ENCODE results near the gene SLC26A1.
A peak's percentile ranks its signal among the peaks of the same experiment; 100 is the strongest.

SLC26A1 gene

GRCh38 chr4:993111-994029, at the start of gene SLC26A1:
TSS of gene SLC26A1 (minus strand) at chr4:993404. CDS start at chr4:991703, 1,701 bp downstream.
- DNase-seq: no peak

- no peak for DNase-seq
Measured at GRCh38 chr4:1042352-1043055, 49.3 kb upstream of the SLC26A1 start.

- no peak for DNase-seq
Measured at GRCh38 chr4:1041936-1042330, 48.7 kb upstream of the SLC26A1 start.

- no peak for DNase-seq
Measured at GRCh38 chr4:1041147-1041935, 48.1 kb upstream of the SLC26A1 start.

GRCh38 chr4:1040344-1041146, 47.3 kb upstream of the SLC26A1 start:
- DNase-seq: no peak

- peak; percentile 81 for DNase-seq
Measured at GRCh38 chr4:1039493-1040343, 46.5 kb upstream of the SLC26A1 start.

GRCh38 chr4:1038948-1039492, 45.8 kb upstream of the SLC26A1 start:
- no peak for DNase-seq

- no peak for DNase-seq
Measured at GRCh38 chr4:1036976-1037810, 44.0 kb upstream of the SLC26A1 start.

- no peak for DNase-seq
Measured at GRCh38 chr4:1036095-1036494, 42.9 kb upstream of the SLC26A1 start.

GRCh38 chr4:1035510-1035909, 42.3 kb upstream of the SLC26A1 start:
- DNase-seq: no peak

GRCh38 chr4:1033840-1034551, 40.8 kb upstream of the SLC26A1 start:
- peak; percentile 89 for DNase-seq

- DNase-seq: no peak
Measured at GRCh38 chr4:1032861-1033260, 39.7 kb upstream of the SLC26A1 start.

GRCh38 chr4:1031956-1032795, 39.0 kb upstream of the SLC26A1 start:
- DNase-seq: no peak

GRCh38 chr4:1031346-1031745, 38.1 kb upstream of the SLC26A1 start:
- DNase-seq: no peak

- no peak for DNase-seq
Measured at GRCh38 chr4:1030559-1030958, 37.4 kb upstream of the SLC26A1 start.

GRCh38 chr4:1030031-1030430, 36.8 kb upstream of the SLC26A1 start:
- no peak for DNase-seq

GRCh38 chr4:1029529-1029928, 36.3 kb upstream of the SLC26A1 start:
- no peak for DNase-seq

GRCh38 chr4:1028574-1029220, 35.5 kb upstream of the SLC26A1 start:
- no peak for DNase-seq
